PC-9 (cell line): ENCODE data around the gene ASXL1. TPM values are rescaled to one million over a fixed set of nuclear protein-coding genes. Genes with fewer than 3 reads are reported as not detected.
A peak's percentile ranks its signal among the peaks of the same experiment; 100 is the strongest.

Experiments
- BruUV-seq: library from RNA; stranded (reverse); fragments of 400-500 nt; replicated peaks from 2 replicates; lab custom pipeline; 2021; lab: Mats Ljungman, UMichigan
- CTCF ChIA-PET: fragments of 300-600 bp; sonication (Branson Sonifier 250); formaldehyde crosslinking; loops from one replicate; lab custom pipeline; 2022; ENCODE audit warnings: antibody characterized with exemption; lab: Charles Lee
- POLR2A ChIA-PET: fragments of 300-600 bp; sonication (Branson Sonifier 250); formaldehyde crosslinking; loops from one replicate; lab custom pipeline; 2022; ENCODE audit warnings: antibody characterized with exemption; ENCODE audit not compliant: unreplicated experiment; lab: Charles Lee
- DNase-seq, 2 experiments: peaks; one replicate each; pipeline versions ENCODE4 v3.0.0 to v3.0.0-alpha.2; 2015 to 2022; ENCODE audit warnings: mixed read lengths in 1 of 2
- H2AFZ ChIP-seq: fragments of 200-600 bp; sonication (generic); 2 replicates; pipeline ENCODE4 v1.8.1; 2017; ENCODE audit warnings: antibody characterized with exemption
- H3F3A ChIP-seq: fragments of 200-600 bp; sonication (generic); 2 replicates; pipeline ENCODE4 v1.8.1; 2017; ENCODE audit warnings: antibody characterized with exemption, mild to moderate bottlenecking, low read depth; ENCODE audit not compliant: insufficient read depth
- H3K27ac ChIP-seq: fragments of 200-600 bp; sonication (generic); 2 replicates; pipeline ENCODE4 v1.6.1; 2016; ENCODE audit warnings: mixed run types
- H3K27me3 ChIP-seq: fragments of 200-600 bp; sonication (generic); 2 replicates; pipeline ENCODE4 v1.6.1; 2016; ENCODE audit warnings: low read depth, mixed run types; ENCODE audit not compliant: insufficient read depth
- H3K36me3 ChIP-seq: fragments of 200-600 bp; sonication (generic); 2 replicates; pipeline ENCODE4 v1.6.1; 2016; ENCODE audit warnings: low read depth, mixed run types
- H3K4me1 ChIP-seq: fragments of 200-600 bp; sonication (generic); replicated peaks from 2 replicates; pipeline ENCODE4 v1.6.1; 2016; ENCODE audit warnings: mixed run types; ENCODE audit not compliant: insufficient read depth
- H3K4me2 ChIP-seq: fragments of 200-600 bp; sonication (generic); 2 replicates; pipeline ENCODE4 v1.6.1; 2017; ENCODE audit warnings: mixed run types
- H3K4me3 ChIP-seq: fragments of 200-600 bp; sonication (generic); 2 replicates; pipeline ENCODE4 v1.6.1; 2016; ENCODE audit warnings: mixed run types
- H3K79me2 ChIP-seq: fragments of 200-600 bp; sonication (generic); 2 replicates; pipeline ENCODE4 v1.6.1; 2017; ENCODE audit warnings: low read depth, mixed run types
- H3K9me2 ChIP-seq: fragments of 200-600 bp; sonication (generic); 2 replicates; pipeline ENCODE4 v1.8.1; 2017; ENCODE audit warnings: mild to moderate bottlenecking; ENCODE audit not compliant: insufficient read depth
- H3K9me3 ChIP-seq: fragments of 200-600 bp; sonication (generic); 2 replicates; pipeline ENCODE4 v1.8.1; 2016; ENCODE audit warnings: low read depth; ENCODE audit not compliant: insufficient read depth
- H4K20me1 ChIP-seq: fragments of 200-600 bp; sonication (generic); 2 replicates; pipeline ENCODE4 v1.8.1; 2017; ENCODE audit not compliant: insufficient read depth
- EZH2 ChIP-seq: fragments of 200-600 bp; sonication (generic); IDR thresholded peaks from 2 replicates; pipeline ENCODE4 v1.8.0; 2017; ENCODE audit warnings: antibody characterized with exemption, low read depth
- intact Hi-C: fragments of 100-400 bp; cut with micrococcal nuclease; formaldehyde crosslinking; loops from one replicate; pipeline ENCODE4 v1.10.0; 2022; ENCODE audit not compliant: unreplicated experiment
- total RNA-seq: library from RNA; stranded (reverse); gene quantifications from 2 replicates; pipeline ENCODE4 v1.2.3, GENCODE V29; 2021
- TF ChIP-seq, protein P1 (sequence below): fragments of 200-600 bp; sonication (generic); conservative IDR thresholded peaks from 2 replicates; pipeline ENCODE4 v1.6.1; 2017; ENCODE audit warnings: mixed run types, antibody characterized with exemption, mild to moderate bottlenecking, moderate library complexity

The ASXL1 gene
- total RNA-seq, 1 experiment from 2014 or later, result 123 TPM

DNA sequence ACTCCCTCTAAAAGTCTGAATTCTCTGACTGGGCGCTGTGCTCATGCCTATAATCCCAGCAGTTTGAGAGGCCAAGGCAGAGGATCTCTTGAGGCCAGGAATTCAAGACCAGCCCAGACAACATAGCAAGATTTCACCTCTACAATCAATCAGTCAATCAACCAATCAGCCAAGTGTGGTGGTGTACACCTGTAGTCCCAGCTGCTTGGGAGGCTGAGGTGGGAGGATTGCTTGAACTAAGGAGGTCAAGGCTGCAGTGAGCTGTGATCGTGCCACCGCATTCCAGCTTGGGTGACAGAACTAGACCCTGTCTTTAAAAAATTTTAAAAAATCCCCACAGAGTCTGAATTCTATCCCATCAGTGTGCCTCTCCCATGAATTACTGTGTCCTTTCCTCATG is 42.7 kb upstream of the ASXL1 start:
- Histone ChIP-seq H3K4me1 (no peaks in the 10 kb centered on the region), H2AFZ (no peak overlapping the region), H3K36me3 (peaks cover 14% of the 10 kb centered on the region; the same call in 1 of the 2 replicates), H3K27me3 (no peaks in the 10 kb centered on the region), H3K79me2 (no peaks in the 10 kb centered on the region), H3K27ac (no peak overlapping the region), H3K9me3 (no peaks in the 10 kb centered on the region), H3K4me2 (no peak overlapping the region), H4K20me1 (no peaks in the 10 kb centered on the region; the same call in 1 of the 2 replicates), H3F3A (no peaks in the 10 kb centered on the region), H3K4me3 (no peak overlapping the region), H3K9me2 (no peaks in the 10 kb centered on the region)
- DNase-seq, result no peak
- no TSS peak for BruUV-seq
- ChIA-PET CTCF (no interaction called here), POLR2A (no interaction called here)
- intact Hi-C loops, result no loop called here
- TF ChIP-seq EZH2, result no peak
- TF ChIP-seq, protein P1, sequence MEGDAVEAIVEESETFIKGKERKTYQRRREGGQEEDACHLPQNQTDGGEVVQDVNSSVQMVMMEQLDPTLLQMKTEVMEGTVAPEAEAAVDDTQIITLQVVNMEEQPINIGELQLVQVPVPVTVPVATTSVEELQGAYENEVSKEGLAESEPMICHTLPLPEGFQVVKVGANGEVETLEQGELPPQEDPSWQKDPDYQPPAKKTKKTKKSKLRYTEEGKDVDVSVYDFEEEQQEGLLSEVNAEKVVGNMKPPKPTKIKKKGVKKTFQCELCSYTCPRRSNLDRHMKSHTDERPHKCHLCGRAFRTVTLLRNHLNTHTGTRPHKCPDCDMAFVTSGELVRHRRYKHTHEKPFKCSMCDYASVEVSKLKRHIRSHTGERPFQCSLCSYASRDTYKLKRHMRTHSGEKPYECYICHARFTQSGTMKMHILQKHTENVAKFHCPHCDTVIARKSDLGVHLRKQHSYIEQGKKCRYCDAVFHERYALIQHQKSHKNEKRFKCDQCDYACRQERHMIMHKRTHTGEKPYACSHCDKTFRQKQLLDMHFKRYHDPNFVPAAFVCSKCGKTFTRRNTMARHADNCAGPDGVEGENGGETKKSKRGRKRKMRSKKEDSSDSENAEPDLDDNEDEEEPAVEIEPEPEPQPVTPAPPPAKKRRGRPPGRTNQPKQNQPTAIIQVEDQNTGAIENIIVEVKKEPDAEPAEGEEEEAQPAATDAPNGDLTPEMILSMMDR, result no peak

DNA sequence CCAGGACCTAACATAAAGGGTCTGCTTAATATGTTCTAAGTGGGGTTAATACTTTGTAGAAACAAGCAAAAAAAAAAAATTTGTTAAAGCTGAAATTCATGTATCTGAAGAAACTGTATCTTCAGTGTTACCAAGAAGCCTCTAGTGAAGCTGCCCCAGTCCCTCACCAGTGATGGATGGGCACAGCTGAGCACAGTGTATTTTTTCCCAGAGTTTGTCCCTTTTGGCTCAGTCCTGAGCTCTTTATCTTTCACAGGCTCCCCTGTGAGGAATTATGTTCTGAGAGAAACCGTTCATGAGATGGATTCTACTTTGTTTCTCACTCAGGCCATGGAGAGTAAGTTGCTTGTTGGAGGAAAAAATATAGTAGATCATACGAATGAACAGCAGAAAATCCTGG is 42.2 kb upstream of the ASXL1 start:
- DNase-seq, result no peak
- Histone ChIP-seq H3K79me2 (no peaks in the 10 kb centered on the region), H3K27ac (no peak overlapping the region), H3K4me1 (no peaks in the 10 kb centered on the region), H3K4me2 (no peak overlapping the region), H3K4me3 (no peak overlapping the region), H3K27me3 (no peaks in the 10 kb centered on the region), H3K9me3 (no peaks in the 10 kb centered on the region), H2AFZ (no peak overlapping the region), H3K9me2 (no peaks in the 10 kb centered on the region), H3K36me3 (0 out of 2 replicates have a peak, but pooled peaks cover 11% of the 10 kb centered on the region), H4K20me1 (no peaks in the 10 kb centered on the region; the same call in 1 of the 2 replicates), H3F3A (peaks cover 1% of the 10 kb centered on the region; the same call in 1 of the 2 replicates)
- intact Hi-C loops, result no loop called here
- ChIA-PET POLR2A (no interaction called here), CTCF (interaction anchor here (0.5 to 0.6 kb wide), 2 partner anchors 9 to 144 kb away, joined by 3 read pairs; no protein-coding TSS in a partner anchor)
- no TSS peak for BruUV-seq
- TF ChIP-seq, protein P1, result no peak

DNA sequence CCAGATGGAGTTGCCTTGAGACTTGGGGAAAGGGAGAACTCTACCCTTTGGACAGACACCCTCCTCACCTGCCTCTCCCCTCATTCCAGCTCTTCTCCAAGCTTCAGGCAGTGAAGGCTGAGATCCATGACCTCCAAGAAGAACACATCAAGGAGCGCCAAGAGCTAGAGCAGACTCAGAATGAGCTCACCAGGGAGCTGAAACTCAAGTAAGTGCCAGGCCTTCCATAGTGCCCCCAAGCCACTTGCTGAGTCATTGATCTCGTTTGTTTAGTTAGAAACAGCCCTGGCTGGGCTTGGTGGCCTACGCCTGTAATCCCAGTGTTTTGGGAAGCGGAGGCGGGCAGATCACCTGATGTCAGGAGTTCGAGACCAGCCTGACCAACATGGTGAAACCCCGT is 41.5 kb upstream of the ASXL1 start:
- ChIA-PET POLR2A (no interaction called here), CTCF (interaction anchor here (0.6 kb wide), 2 partner anchors 145 to 1813 kb away, joined by 3 to 5 read pairs; no protein-coding TSS in a partner anchor)
- Histone ChIP-seq H3F3A (peaks cover 9% of the 10 kb centered on the region; the same call in 1 of the 2 replicates), H3K4me3 (no peak overlapping the region), H4K20me1 (no peaks in the 10 kb centered on the region; the same call in 1 of the 2 replicates), H3K36me3 (0 out of 2 replicates have a peak, but pooled peaks cover 11% of the 10 kb centered on the region), H2AFZ (no peak overlapping the region), H3K9me3 (no peaks in the 10 kb centered on the region), H3K9me2 (no peaks in the 10 kb centered on the region), H3K4me2 (no peak overlapping the region), H3K27me3 (no peaks in the 10 kb centered on the region), H3K4me1 (no peaks in the 10 kb centered on the region), H3K27ac (no peak overlapping the region), H3K79me2 (no peaks in the 10 kb centered on the region)
- TF ChIP-seq EZH2, result no peak
- BruUV-seq, result no TSS peak
- DNase-seq, result peak in 1 of 2 experiments; percentile 35
- intact Hi-C loops, result no loop called here

- no peak overlapping the region for H3K27ac ChIP-seq
- ChIA-PET CTCF (no interaction called here), POLR2A (no interaction called here)
- intact Hi-C loops, result no loop called here
- DNase-seq, result no peak
- H3K79me2 ChIP-seq, result no peaks in the 10 kb centered on the region
- H3K4me2 ChIP-seq, result no peak overlapping the region
- no peak overlapping the region for H2AFZ ChIP-seq
- H3K4me3 ChIP-seq, result no peak overlapping the region
- H3K36me3 ChIP-seq, result 0 out of 2 replicates have a peak, but pooled peaks cover 11% of the 10 kb centered on the region
- H3K27me3 ChIP-seq, result no peaks in the 10 kb centered on the region
- peaks cover 26% of the 10 kb centered on the region for H3F3A ChIP-seq
- no peaks in the 10 kb centered on the region; the same call in 1 of the 2 replicates for H4K20me1 ChIP-seq
- H3K4me1 ChIP-seq, result no peaks in the 10 kb centered on the region
- no TSS peak for BruUV-seq
- H3K9me2 ChIP-seq, result no peaks in the 10 kb centered on the region
- TF ChIP-seq, protein P1, result no peak
- no peak for TF ChIP-seq EZH2
- H3K9me3 ChIP-seq, result no peaks in the 10 kb centered on the region
These were observed 39.0 kb upstream of the ASXL1 start for GRCh38 chr20:32319100-32319499.
